ENCODE measurements around the gene POLR1A.

The POLR1A gene

DNA sequence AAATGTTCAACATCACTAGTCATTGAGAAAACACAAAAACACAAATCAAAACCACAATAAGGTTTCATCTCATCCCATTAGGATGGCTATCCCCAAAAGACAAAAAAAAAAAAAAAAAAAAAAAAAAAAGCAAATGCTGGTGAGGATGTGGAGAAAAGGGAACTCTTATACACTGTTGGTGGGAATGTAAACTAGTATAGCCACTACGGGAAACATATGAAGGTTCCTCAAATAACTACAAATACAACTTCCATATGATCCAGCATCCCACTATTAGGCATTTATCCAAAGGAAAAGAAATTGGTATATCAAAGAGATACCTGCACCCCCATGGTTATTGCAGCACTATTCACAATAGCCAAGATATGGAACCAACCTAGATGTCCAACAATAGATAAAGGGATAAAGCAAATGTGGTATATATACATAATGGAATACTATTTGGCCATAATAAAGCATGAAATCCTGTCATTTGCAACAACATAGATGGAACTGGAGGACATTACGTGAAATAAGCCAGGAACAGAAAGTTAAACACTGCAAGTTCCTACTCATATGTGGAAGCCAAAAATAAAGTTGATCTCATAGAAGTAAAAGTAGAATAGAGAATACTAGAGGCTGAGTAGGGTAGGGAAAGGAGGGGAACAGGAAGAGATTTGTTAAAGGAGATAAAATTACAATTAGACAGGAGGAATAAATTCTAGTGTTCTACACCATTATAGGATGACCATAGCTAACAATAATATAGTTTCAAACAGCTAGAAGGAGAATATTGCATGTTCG, 8.4 kb downstream of the POLR1A start:
- DNase-seq (ENCODE audit: low read depth), result no peak

DNA sequence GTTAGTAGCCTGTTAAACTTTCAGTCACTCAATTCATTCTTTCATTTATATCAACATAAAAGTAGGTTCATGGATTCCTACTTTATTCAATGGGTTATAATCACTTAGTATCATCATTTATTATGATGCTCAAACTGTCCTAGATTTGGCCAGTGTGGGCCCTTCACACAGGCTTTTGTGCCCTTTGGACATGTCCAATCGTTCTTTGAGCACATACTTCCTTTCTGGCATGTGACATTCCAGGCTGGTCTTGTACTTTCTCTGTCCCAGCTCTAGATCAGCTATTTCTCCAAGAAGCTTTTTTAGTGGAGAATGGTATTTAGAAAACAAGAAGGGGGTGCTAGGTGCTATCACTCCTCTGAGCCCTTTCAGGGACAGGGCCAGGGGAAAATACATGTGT, 11.5 kb downstream of the POLR1A start:
- no peak for DNase-seq (ENCODE audit: low read depth)

DNA sequence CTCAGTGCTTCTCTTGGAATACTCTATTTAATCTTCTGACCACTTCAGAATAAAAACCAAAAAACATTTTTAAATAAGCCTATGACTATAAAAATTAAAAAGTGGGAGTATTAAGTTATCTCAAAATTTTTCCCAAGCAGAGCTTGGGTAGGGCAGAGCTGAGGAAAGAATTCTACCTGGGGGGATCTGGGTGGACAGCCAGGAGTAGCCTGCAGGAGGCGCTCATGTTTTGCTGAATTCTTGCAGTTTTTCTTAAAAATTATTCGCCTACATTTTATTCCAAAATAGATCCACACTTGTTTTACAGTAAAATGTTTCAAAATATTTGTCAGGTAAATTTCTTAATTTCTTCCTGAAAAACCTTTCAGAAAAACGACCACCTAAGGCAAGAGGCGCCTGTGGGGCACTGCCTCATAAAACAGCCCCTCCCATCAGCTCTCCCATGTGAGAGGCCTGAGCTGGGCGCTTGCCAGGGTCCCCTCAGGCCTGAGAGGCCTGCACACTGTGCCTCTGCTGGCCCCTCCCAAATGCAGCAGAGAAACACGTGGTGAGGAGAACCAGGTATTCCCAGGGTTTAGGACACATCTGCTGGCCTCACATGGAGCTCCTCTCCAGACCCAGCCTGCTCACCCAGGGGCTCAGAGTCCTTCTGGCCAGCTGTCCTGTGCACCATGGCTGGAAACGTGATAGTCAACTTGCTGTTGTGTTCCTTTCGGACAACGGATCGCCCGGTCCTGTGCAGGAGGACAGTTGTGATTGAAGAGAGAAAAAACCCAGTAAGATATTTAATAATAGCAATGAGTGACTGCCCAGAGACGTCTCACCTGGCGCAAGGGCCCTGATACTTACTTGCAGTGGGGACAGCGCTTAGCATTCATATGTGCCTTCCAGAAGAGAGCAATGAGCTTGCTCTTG, 17.5 kb downstream of the POLR1A start:
- DNase-seq (ENCODE audit: low read depth), result no peak

DNA sequence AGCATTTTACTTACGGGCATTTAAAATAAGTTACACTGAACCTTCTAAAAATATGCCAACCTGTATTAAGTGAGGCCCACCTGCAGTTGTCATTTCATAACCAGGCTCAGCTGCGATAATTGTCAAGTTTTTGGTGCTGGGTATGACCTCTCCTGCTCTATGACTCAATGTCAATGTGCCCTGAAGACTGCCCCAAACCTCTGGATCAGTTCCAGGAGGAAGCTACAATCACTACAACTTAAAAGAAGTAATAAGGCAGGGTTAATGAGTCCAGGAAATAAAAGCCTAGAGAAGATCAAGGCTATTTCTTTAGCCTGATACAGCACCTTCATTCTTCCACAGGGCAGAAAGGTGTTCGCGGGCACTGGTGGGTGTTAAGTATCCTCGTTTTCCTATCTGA, 22.9 kb downstream of the POLR1A start:
- DNase-seq (ENCODE audit: low read depth), result no peak

DNA sequence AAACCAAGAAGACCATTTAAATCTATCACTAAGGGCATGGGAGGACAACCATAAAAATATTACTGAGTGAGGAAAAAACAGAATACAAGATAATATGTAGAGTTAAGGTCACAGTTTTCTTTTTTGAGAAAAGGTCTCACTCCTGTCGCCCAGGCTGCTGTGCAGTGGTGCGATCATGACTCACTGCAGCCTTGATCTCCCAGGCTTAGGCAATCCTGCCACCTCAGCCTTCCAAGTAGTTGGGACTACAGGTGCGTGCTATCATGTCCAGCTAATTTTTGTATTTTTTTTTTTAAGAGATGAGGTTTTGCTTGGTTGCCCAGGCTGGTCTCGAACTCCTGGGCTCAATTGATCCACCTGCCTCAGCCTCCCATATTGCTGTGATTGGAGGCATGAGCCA, 24.0 kb downstream of the POLR1A start:
- DNase-seq (ENCODE audit: low read depth), result no peak

DNA sequence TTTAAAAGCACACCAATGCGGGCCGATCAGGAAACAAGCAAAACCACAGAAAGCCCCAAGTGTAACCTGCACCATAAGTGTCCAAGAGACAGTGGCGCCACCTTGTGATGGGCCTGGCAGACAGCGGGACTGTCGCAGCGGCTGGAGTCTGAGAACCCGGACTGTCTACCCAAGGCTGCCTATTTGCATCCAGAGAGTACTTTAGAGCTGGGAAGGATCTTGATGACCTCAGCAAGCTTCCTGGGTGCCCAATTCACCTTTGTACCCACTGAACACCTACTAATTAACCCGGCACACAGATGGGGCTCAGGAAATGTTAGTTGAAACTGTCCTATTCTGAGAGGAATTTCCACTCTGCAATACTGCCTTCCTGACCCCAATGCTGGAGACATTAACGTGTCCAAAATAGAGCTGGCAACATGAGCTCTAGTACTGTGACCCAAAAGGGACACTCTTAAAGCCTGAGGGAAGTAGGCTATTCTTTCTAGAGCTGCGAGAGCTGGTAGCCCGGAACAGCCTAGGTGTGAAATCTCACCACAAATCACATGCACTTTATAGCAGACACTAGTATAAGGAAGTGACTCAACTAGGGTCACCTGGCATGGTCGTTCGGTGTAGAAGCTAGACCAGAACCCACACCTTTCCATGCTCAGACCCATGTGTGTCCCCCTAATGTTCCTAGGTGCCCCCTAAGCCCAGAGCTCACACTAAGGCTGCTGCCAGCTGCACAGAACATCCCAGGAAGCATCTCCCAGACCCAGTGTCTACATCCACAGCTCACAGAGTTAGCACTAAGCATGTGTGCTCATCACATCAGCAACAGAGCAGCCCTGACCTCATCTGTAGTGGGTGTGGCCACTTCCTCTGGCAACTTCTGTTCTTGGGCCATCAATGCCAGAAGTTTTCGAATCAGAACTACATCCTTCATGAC, 25.4 kb downstream of the POLR1A start:
- DNase-seq (ENCODE audit: low read depth), result peak; percentile 66

DNA sequence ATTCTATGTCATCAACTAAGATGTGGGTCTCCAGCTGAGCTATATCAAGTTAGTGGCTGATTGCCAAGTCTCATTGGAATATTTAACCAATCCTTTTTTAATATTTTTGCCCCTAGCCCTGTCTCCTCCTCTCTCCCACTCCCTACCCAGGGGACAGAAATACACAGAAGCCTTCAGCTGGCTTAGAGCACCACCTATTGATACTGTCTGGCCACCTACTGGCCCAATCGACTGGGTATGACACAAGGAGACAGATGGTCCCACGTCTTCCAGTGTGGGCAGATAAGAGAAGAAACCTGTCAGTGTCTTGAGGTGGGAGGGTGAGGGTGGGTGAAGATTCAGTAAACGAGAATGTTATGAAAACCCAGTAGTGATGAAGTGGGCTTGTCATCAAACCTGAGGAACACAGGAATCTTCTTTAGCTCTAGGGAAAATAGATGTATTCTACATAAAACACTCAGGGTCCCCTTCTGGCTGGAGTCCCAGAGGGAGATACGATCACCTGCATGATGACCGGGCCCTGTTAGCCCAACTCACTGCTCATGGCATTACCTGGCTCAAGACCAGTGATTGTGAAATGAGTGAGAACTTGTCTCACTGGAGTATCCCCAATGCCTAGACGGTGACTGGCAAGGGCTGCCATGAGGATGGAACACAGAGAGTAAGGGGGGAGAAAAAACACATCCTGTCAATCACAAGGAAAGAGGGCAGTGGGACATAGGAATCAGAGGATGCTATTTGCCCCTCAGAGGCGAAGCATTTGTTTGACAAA, 26.7 kb downstream of the POLR1A start:
- DNase-seq (ENCODE audit: low read depth), result no peak

DNA sequence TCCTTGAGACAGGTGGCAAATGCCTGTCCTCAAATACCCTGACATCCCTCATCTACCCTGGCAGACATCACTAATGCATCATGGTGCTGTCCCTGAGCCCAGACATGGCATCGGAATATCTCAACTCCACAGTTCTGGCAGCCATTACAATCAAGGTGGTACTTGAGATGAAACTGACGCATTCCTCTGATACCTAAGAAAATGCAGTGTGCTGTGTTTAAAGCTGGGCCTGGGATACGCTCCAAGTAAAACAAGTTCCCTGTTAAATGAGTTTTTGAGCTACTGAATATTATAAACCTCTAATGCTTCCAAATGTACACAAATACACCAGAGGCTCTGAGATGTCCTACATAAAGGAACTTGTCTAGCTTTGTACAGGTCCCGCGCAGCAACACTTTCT, 29.8 kb downstream of the POLR1A start:
- no peak for DNase-seq (ENCODE audit: low read depth)

DNA sequence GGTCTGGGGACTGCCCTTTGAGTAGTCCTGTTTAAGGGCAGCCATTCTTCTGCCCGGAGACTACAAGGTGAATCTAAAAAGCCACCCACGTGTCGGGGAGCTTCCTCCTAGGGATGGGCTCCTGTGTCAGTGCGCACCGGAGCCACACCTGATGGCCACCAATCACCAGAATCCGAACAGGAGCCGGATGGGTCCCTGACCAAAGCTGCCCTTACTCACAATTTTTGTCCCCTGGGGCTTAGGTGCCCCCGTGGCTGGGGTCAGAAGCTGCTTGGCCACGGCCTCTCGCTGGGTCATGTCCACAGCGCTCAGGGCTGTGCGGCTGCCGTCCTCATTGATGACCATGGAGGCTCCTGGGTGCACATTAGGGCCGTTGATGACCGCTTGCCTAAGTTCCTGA, 30.9 kb downstream of the POLR1A start:
- DNase-seq (ENCODE audit: low read depth), result no peak

DNA sequence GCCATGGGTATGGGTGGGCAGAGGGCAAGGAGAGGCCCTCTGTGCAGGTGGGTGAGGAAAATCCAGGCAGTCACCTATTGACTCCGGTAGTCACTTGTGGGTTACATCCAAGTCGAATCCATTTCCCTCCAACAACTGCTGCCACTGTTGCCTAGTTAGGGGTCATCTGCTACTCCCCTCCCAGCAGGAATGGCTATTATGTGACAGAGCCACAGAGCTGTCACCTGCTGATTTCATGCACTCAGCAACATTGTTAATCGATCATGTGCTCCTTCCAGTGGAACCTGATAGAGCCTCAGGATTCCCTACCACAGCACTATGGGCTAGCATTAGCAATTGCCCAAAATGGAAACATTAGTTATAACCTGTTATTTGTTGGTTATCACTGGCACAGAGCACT, 31.4 kb downstream of the POLR1A start:
- no peak for DNase-seq (ENCODE audit: low read depth)

DNA sequence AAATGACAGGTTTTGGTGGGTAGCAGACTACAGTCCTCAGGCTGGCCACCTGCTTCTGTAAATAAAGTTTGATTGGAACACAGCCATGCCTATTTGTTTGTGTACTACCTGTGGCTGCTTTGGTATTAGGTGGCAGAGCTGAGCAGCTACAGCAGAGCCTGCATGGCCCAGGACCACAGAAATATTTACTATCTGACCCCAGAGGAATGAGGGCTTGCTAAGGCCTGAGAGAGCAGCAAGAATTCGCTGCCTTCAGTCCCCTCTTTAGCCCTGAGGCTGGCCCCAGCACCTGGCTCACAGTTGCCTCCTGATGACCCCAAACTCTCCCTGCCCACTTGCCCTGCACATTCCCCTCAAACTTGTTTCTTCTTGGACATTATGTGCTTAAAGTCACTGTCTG, 32.5 kb downstream of the POLR1A start:
- DNase-seq (ENCODE audit: low read depth), result no peak

DNA sequence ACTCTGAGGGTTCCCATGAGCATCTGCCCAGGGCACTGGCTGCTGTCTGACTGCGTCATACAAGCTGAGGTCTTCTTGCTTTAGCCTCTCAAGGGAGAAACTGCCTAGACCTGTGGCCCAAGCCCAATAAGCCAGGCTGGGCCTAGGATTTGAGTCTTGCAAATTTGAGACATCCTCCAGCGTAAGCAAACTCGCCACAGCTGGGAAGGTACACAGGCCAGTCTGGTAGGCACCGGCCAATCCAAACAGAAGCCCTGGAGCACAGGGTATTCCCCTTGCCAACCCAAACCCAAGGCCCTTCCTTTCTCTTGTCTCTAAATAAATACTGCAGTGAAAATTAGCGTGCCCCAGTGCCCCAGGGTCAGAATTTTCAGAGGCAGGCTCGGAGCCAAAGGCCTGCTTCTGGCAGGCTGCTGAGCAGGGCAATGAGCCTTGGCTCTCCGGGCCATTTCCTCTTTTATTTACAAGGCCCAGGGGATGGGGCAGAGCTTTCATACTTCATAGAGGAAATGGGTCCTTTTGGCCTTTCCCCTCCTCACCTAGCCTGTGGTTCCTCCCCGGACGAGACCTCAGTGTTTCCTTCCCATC, 33.3 kb downstream of the POLR1A start:
- no peak for DNase-seq (ENCODE audit: low read depth)

DNA sequence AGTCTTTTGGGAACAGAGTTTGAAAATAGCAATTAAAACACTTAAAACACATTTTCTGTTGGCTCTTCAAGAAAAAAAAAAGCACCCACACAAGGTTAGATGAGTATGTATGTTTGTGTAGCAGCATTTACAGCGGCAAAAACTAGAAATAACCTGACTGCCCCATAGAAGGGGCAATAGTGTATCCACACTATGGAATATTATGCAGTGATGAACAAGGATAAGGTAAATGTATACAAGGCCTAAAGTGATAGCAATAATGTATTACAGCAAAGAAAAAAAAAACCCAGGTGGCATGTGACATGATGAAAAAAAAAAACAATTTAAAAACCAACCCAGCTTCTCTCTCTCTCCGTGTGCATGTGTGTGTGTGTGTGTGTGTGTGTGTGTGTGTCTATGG, 34.8 kb downstream of the POLR1A start:
- DNase-seq (ENCODE audit: low read depth), result no peak

DNA sequence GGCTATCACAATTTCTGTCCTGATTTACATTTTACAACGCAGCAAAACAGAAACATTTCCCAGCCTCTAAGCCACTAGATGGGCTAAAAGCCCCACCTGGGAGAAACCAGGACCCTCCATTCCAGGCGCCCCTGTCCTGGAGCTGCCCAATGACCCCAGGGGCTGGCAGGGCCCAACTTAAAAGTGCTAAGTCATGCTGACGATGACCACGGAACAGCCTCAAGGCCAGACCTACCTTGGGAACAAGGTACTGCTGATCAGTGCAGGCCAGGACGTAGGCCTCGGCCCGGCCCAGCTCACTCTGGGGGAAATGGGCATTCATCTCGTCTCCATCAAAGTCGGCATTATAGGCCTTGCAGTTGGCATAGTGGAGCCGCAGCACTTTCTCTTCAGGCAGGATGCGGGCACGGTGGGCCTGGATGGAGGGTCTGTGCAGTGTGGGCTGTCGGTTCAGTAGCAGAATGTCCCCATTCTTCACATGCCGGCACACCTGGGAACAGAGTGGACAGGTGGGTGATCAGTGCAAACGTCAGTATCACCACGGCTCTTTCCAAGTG, 35.8 kb downstream of the POLR1A start:
- no peak for DNase-seq (ENCODE audit: low read depth)

DNA sequence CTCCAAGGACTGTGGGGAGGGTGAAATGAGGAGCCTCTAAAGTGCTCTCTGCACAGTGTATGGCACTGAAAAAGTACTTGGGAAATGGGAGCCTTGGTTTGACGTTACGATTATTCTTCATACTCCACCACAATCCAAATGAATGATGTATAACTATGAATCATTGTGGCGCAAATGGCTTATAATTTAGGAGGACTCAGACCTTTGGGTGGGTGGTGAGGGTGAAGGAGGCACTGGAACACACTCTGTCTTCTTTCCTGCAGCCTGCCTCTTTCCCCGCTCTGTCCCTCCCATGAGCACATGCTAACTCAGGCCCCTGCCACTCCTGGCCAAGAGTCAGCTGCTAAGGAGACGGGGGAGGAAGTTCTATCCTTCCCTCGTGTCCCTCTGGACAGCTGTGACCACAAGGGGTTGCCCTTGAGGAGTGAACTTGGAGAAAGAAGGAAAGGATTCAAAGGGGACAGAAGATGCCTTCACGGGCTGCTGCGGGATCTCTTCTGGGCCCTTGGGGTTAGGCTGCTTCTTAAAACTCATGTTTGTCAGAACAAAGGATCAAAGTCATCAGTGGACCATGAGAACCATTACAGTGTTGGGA, 36.5 kb downstream of the POLR1A start:
- DNase-seq (ENCODE audit: low read depth), result no peak

DNA sequence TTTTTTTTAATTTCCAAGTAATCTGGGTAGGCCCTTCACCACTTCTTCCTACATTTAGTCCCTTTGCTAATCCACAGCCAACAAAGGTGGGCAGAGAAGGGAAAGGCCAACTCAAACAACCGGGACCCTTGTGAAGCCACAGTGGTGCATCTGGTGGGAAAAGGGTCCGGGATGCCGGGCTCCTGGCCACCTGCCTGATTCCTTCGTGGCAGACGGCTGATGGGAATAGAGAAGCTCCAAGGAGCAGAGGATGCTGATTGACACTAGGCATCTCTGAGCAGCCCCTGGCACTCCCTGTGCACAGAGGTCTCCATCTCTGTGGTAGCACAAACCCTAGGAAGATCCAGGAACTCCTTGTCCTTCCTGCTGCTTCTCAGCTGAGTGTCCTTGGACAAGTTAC, 37.0 kb downstream of the POLR1A start:
- no peak for DNase-seq (ENCODE audit: low read depth)

DNA sequence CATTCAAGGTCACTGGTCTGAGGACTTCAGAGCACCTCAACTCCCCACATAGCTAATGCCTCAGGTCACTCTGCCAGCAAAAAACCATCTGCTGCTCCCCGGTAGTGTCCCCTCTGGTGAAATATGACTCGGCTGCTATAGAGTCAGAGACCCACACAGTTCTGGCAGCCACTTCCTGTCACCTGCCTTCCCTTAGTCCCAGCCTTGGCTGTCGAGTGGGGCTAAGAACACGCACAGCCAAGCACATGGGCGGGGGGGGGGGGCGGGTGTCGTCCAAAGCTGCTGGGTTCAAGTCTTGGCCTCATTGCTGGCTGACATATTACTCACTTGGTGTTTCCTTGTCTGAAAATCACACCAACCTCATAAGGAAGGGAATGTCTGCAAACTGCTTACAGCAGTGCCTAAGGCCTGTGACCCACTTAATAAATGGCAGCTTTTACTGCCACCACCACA, 37.5 kb downstream of the POLR1A start:
- peak; percentile 21 for DNase-seq (ENCODE audit: low read depth)

DNA sequence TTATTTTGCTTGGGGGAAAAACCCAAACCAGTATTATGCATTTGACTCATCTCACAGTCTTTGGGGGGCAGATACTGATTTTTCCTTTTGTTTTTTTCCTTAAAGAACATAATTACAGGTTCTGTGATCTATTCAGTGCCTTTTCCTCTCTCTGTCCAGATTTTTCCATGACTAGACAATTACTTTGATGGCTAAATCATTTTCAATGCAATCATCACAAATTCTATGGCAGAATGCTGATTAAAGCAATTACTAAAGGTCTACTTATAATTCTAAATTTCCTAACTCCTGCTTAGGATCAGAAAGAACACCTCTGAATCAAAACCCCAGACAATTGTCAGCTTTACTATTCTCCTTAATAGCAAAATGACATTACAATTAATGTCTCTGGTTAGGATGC, 38.8 kb downstream of the POLR1A start:
- no peak for DNase-seq (ENCODE audit: low read depth)

DNA sequence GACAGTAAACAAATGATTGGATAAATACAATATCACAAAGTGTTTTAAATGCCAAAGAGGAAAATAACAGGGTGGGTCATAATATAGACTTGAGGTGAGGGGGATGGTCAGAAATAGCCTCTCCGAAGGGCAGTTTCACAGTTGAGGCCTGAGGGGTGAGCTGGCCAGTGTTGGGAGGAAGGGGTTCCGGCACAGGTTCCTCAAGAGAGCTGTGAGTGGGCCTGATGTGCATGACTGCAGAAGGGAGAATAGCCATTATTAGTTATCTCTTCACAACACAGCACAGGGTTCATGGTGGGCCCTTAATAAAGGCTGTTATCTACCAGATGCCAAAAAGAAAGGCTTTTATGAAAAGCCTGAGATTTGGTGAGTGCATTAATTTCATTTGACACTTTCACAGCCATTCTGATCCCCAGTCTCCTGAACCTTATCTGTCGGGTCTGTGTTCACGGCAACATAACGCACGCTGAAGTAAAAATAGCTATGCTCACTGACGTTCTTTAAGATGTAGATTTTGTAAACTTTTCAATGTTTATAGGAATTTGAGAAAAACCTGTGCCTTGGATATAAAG, 39.6 kb downstream of the POLR1A start:
- DNase-seq (ENCODE audit: low read depth), result no peak

DNA sequence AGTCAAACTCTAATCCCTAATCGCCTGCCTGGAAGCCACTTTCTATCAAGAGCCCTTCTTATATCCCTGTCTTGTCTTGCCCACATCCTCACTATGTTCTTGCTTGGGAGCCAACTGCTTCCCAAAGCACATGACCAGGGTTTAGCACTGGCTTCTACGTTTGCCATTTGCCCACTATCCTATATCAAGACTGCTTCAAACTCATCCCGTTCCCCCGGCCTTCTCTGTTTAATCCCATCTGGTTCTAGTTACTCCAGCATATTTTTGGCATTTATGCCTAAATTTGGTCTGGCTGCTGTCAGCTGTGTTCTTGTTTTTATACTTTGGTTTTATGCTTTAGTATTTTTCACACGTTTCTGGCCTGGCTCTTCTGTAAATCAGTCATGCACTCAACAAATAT, 40.2 kb downstream of the POLR1A start:
- DNase-seq (ENCODE audit: low read depth), result no peak
